Myometrial cell (primary cell): ENCODE measurements around the gene ARHGEF16. TPM values are rescaled to one million over a fixed set of nuclear protein-coding genes. Genes with fewer than 3 reads are reported as not detected.

Experiments used
- total RNA-seq: library from RNA; depleted of rRNA; stranded (reverse); fragments of >200 nt; gene quantifications from 2 replicates; pipeline ENCODE4 v1.2.3, GENCODE V29; 2015

ARHGEF16 gene
- not detected in 2 replicates for total RNA-seq

DNA sequence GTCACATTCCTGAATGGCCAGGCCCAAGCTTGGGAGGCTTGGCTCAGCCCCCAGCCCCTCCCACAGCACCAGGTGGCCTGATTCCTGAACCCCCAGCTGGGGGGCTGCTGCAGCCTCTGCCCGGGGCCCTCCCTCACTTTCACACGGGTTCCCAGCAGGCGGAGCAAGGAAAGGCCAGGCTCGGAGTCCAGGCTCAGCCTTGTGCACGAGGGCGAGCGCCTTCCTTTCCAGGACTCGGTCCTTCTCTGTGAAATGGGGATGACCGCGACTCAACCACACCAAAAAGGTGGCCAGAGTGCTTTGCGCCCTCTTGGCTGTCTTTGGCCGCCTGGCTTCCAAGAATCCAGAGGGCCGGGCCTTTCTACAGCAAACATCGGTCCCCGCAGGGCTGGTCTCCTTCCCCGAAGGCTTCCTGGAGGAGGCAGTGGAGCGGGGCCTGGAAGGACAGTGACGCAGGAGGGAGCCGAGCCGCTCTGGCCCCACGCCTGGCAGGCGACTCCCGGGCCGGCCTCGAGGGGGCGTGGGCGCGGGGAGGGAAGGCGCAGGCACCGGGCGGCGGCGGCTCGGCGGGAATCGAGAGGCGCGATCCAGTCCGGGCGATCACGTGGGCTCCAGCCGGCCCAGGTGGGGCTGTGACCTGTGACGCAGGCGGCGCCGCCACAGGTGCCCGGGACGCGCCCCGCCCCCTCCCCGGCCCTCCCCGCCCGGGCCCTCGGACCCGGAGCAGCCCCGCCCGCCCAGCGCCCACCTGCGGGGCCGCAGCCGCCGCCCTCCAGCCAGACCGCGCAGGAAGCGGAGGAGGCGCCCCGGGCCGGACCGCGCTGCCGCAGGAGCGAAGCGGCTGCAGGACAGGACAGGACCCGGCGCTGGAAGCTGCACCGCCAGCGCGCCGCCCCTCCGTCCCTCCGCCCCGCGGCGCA lies at the start of gene ARHGEF16:
Gene ARHGEF16, plus strand, starts transcription at position 775 of the 920 bp plus-strand sequence. CDS start 8,420 bp downstream, outside the sequence.

Other genes with a start within 250 kb of the ARHGEF16 start
- under 0.01 and 2.6 TPM in 2 replicates for gene MEGF6, start 156.8 kb downstream of the ARHGEF16 start, total RNA-seq
- gene TPRG1L, start 170.3 kb downstream of the ARHGEF16 start, total RNA-seq, result 14.7 and 20.2 TPM in 2 replicates
- gene WRAP73, start 195.4 kb downstream of the ARHGEF16 start, total RNA-seq, result 11.5 and 28.8 TPM in 2 replicates
- 0.53 TPM in 1 of 2 replicates, not detected in the other for gene TP73, start 197.9 kb downstream of the ARHGEF16 start, total RNA-seq